K562 (cell line): ENCODE data around the gene GPR119. TPM values are rescaled to one million over a fixed set of nuclear protein-coding genes. Genes with fewer than 3 reads are reported as not detected.

ENCODE experiments used
- ATAC-seq: fragments of 200-7000 bp; cut with Tn5 transposase; 3 replicates; pipeline ENCODE4 v1.9.1; 2020; ENCODE audit warnings: moderate library complexity
- BruUV-seq: library from RNA; stranded (reverse); fragments of 400-500 nt; replicated peaks from 2 replicates; lab custom pipeline; 2021; lab: Mats Ljungman, UMichigan
- CTCF ChIA-PET: fragments of 300-600 bp; formaldehyde crosslinking; extraction: SDS; loops from one replicate; lab custom pipeline; 2021; ENCODE audit warnings: low intra/inter-chr PET ratio; lab: Yijun Ruan, JAX
- POLR2A ChIA-PET: fragments of 300-600, 350-650 bp; sonication (Branson Sonifier 250); formaldehyde crosslinking; extraction: SDS; loops from one replicate; lab custom pipeline; 2021; ENCODE audit warnings: antibody characterized with exemption, inconsistent platforms; lab: Yijun Ruan, JAX
- DNase-seq, 4 experiments: peaks; one replicate each; pipeline versions ENCODE4 v3.0.0 to v3.0.0-alpha.2; 2011 to 2018; ENCODE audit warnings: low spot score in 3 of 4, mixed read lengths in 3 of 4; ENCODE audit errors: extremely low read depth in 1 of 4
- FAIRE-seq: peaks from 2 replicates; lab custom pipeline; 2011; peaks lifted over from hg19 to GRCh38; lab: Jason Lieb, UNC
- H2AFZ ChIP-seq: 2 replicates; pipeline ENCODE4 v1.6.0; 2011; ENCODE audit warnings: low read depth, low read length, control low read depth, inconsistent platforms
- H3K27ac ChIP-seq: fragments of 200-600 bp; 3 replicates; pipeline ENCODE4 v1.8.0; 2011; ENCODE audit warnings: low read depth, mild to moderate bottlenecking, control low read depth, inconsistent platforms, low read length, moderate library complexity, mixed read lengths; ENCODE audit errors: extremely low read depth
- H3K27me3 ChIP-seq, 2 experiments: fragments of 300-600 bp in 1 of 2; 2 replicates in 1 of 2; 3 replicates in 1 of 2; pipeline versions ENCODE4 v1.6.0 to v1.8.0; 2011; ENCODE audit warnings: inconsistent platforms in 2 of 2, low read length in 2 of 2, mild to moderate bottlenecking in 1 of 2, mixed read lengths in 1 of 2, moderate library complexity in 1 of 2; ENCODE audit not compliant: control insufficient read depth in 2 of 2, insufficient read depth in 2 of 2
- H3K36me3 ChIP-seq: fragments of 300-600 bp; 3 replicates; pipeline ENCODE4 v1.8.0; 2011; ENCODE audit warnings: mild to moderate bottlenecking, low read length, inconsistent platforms; ENCODE audit not compliant: control insufficient read depth, insufficient read depth
- H3K4me1 ChIP-seq, 2 experiments: fragments of 200-600 bp in 1 of 2; replicated peaks in 1 of 2; 2 replicates in 1 of 2; 3 replicates in 1 of 2; pipeline versions ENCODE4 v1.5.1 to v1.8.0; 2011; ENCODE audit warnings: inconsistent platforms in 2 of 2, low read length in 2 of 2, mild to moderate bottlenecking in 1 of 2, mixed read lengths in 1 of 2, moderate library complexity in 1 of 2; ENCODE audit not compliant: control insufficient read depth in 2 of 2, insufficient read depth in 2 of 2
- H3K4me2 ChIP-seq: 2 replicates; pipeline ENCODE4 v1.6.1; 2011; ENCODE audit warnings: low read length, control low read depth, inconsistent platforms, mixed read lengths; ENCODE audit not compliant: insufficient read depth
- H3K4me3 ChIP-seq: fragments of 200-600 bp; sonication (generic), shearing (Covaris generic); 2 replicates; pipeline ENCODE4 v1.5.1; 2016; ENCODE audit warnings: control low read depth, inconsistent platforms
- H3K79me2 ChIP-seq: fragments of 200-600 bp; 3 replicates; pipeline ENCODE4 v1.8.0; 2011; ENCODE audit warnings: low read length, inconsistent platforms; ENCODE audit not compliant: control insufficient read depth, insufficient read depth
- H3K9ac ChIP-seq, 2 experiments: 2 replicates each; pipeline versions ENCODE4 v1.6.0 to v1.6.1; 2011; ENCODE audit warnings: low read depth in 2 of 2, low read length in 2 of 2, control low read depth in 1 of 2, inconsistent platforms in 1 of 2, mild to moderate bottlenecking in 1 of 2, mixed read lengths in 1 of 2; ENCODE audit not compliant: insufficient read depth in 1 of 2
- H3K9me1 ChIP-seq: one replicate; pipeline ENCODE4 v1.6.0; 2011; ENCODE audit warnings: inconsistent platforms, mild to moderate bottlenecking, low read length, moderate library complexity; ENCODE audit not compliant: control insufficient read depth, insufficient read depth
- H3K9me3 ChIP-seq: replicated peaks from 2 replicates; pipeline ENCODE4 v1.5.1; 2011; ENCODE audit warnings: low read depth, low read length, inconsistent platforms; ENCODE audit not compliant: control insufficient read depth, insufficient read depth
- H4K20me1 ChIP-seq: replicated peaks from 2 replicates; pipeline ENCODE4 v1.6.1; 2011; ENCODE audit warnings: low read length, inconsistent platforms, mixed read lengths; ENCODE audit not compliant: control insufficient read depth, insufficient read depth
- BRCA1 ChIP-seq, 2 experiments: fragments of 450-650 bp in 1 of 2; sonication (generic) in 1 of 2; formaldehyde crosslinking in 1 of 2; IDR thresholded peaks; 2 replicates each; pipeline versions ENCODE4 v1.5.0 to v1.6.1; 2017 to 2020; ENCODE audit warnings: mild to moderate bottlenecking in 1 of 2, missing genetic modification reagents in 1 of 2
- CBX2 ChIP-seq: fragments of 200-600 bp; sonication (generic); IDR thresholded peaks from one replicate; pipeline ENCODE4 v1.6.1; 2012; ENCODE audit warnings: mild to moderate bottlenecking, low read length, inconsistent platforms; ENCODE audit not compliant: insufficient read depth, poor library complexity, severe bottlenecking
- ETS2 ChIP-seq: IDR thresholded peaks from 2 replicates; pipeline ENCODE4 v1.6.1; 2016; ENCODE audit warnings: borderline replicate concordance, missing genetic modification characterization, mild to moderate bottlenecking, moderate library complexity, missing compliant biosample characterization; ENCODE audit not compliant: poor library complexity, severe bottlenecking
- WGBS: fragments of 100-300 bp; shearing (Covaris generic); methylation state at CpG from one replicate; pipeline ENCODE4 v1.1.6; 2016; ENCODE audit warnings: low coverage, mixed read lengths; ENCODE audit not compliant: insufficient coverage; ENCODE audit errors: missing lambda C conversion rate; 5-methylcytosine and 5-hydroxymethylcytosine counted together
- in situ Hi-C: fragments of 300-500 bp; cut with MboI; formaldehyde crosslinking; loops from 4 replicates; pipeline ENCODE4 v1.15.0; 2018; ENCODE audit warnings: inconsistent platforms, mixed read lengths
- intact Hi-C: fragments of 100-400 bp; cut with micrococcal nuclease; formaldehyde crosslinking; loops from 2 replicates; pipeline ENCODE4 v1.14.2; 2022
- polyA plus RNA-seq, 8 experiments: library from polyadenylated mRNA; depleted of rRNA in 4 of 8; stranded (reverse) in 5 of 8; unstranded in 3 of 8; fragments of >200 nt; fragmentation: Nextera tagmentation in 2 of 8; fragmentation: Illumina TruSeq in 1 of 8; extraction: Ambion mirVana in 2 of 8; extraction: Trizol in 1 of 8; gene quantifications; 2 replicates each; pipeline versions ENCODE4 v1.2.1 to v1.2.3, GENCODE V29; 2011 to 2014; ENCODE audit warnings: inconsistent platforms in 1 of 8, missing spikeins in 1 of 8
- total RNA-seq, 7 experiments: library from RNA; depleted of rRNA in 6 of 7; stranded (reverse); fragments of >200 nt in 6 of 7; fragmentation: Illumina TruSeq in 2 of 7; extraction: Trizol in 2 of 7; gene quantifications; 2 replicates each; pipeline versions ENCODE4 v1.2.1 to v1.2.3, GENCODE V29; 2011 to 2021; ENCODE audit warnings: low replicate concordance in 1 of 7
- TF ChIP-seq, protein P1 (sequence below): IDR thresholded peaks from 2 replicates; pipeline ENCODE4 v1.6.1; 2014; ENCODE audit warnings: antibody characterized with exemption

The GPR119 gene
- total and polyA plus RNA-seq, 9 of the 15 experiments (the other 6 are each of a cell fraction or from before 2014, with no cell fraction given): not detected

- TF ChIP-seq ETS2 (tag) (no peak), CBX2 (no peak), BRCA1 (IDR thresholded peaks at IDR 0.05) (no peak), BRCA1 (CRISPR knock-in tag; IDR thresholded peaks at IDR 0.05) (no peak)
- TF ChIP-seq, protein P1, sequence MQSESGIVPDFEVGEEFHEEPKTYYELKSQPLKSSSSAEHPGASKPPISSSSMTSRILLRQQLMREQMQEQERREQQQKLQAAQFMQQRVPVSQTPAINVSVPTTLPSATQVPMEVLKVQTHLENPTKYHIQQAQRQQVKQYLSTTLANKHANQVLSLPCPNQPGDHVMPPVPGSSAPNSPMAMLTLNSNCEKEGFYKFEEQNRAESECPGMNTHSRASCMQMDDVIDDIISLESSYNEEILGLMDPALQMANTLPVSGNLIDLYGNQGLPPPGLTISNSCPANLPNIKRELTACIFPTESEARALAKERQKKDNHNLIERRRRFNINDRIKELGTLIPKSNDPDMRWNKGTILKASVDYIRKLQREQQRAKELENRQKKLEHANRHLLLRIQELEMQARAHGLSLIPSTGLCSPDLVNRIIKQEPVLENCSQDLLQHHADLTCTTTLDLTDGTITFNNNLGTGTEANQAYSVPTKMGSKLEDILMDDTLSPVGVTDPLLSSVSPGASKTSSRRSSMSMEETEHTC: no peak
- Histone ChIP-seq H3K27me3 (peaks cover 3 to 19% of the 10 kb centered on the region in 2 experiments; a peak in 4 of 5 replicates), H3K4me3 (no peak overlapping the region), H4K20me1 (no peaks in the 10 kb centered on the region), H3K27ac (no peak overlapping the region), H3K9ac (no peak overlapping the region), H3K9me3 (no peaks in the 10 kb centered on the region), H3K36me3 (no peaks in the 10 kb centered on the region), H3K4me1 (no peaks in the 10 kb centered on the region; a peak in 2 of 5 replicates), H3K79me2 (no peaks in the 10 kb centered on the region), H2AFZ (no peak overlapping the region), H3K9me1 (no peaks in the 10 kb centered on the region), H3K4me2 (no peak overlapping the region)
- intact Hi-C loops: no loop called here
- ChIA-PET CTCF (no interaction called here), POLR2A (no interaction called here)
- ATAC-seq (no peak), DNase-seq (no peak), FAIRE-seq (no peak)
- BruUV-seq: no TSS peak
- in situ Hi-C loops: no loop called here
- WGBS: 6% methylated on average over 5 of the region's 5 CpGs
Measured at GRCh38 chrX:130386408-130386808, 934 bp upstream of the GPR119 start.
